ELR (cell line): ENCODE measurements around the gene SLC27A5.

ENCODE experiments used
- DNase-seq: peaks from one replicate; pipeline ENCODE4 v3.0.0-alpha.2; 2015; ENCODE audit warnings: low read depth

SLC27A5 gene

DNA sequence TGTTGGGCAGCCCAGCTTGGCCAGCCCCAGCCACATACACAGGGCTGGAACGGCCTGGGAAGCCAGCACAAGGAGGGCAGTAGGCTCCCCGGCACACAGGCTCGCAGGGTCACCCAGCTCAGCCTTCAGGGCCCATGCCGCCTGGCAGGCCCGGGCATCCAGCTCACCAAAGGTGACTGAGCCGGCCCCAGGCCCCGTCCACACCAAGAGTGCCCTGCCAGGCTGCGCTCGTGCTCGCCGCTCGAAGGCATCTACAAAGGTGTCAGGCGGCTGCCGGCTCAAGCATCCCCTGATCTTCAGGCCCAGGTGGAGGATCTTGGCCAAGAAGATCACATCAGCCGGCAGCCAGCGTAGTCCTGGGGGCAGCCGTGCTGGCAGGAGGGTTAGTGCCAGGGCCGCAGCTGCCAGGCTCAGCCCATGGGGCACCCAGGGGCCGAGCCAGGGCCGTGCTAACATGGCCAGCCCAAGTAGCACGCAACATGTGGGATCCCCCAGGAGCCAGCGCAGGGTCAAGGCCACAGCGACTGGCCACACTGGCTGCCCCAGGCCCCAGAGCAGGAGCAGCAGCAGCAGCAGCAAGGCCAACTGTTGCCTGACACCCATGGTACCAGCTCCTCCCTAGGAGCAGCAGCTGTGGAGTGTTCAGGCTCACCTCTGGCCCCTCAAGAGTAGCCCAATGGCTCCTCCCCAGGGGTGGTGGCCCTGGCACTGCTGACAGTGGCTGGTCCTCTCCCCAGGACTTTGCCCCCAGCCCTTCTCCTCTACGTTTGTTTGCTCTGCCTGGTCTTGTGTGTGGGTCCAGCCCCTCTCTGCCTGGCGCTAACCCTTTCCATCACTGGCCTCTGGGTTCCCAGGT lies at the start of gene SLC27A5:
TSS of gene SLC27A5 (minus strand) at position 640 of the 856 bp plus-strand sequence. CDS start at position 603, 37 bp downstream.
- no peak for DNase-seq

DNA sequence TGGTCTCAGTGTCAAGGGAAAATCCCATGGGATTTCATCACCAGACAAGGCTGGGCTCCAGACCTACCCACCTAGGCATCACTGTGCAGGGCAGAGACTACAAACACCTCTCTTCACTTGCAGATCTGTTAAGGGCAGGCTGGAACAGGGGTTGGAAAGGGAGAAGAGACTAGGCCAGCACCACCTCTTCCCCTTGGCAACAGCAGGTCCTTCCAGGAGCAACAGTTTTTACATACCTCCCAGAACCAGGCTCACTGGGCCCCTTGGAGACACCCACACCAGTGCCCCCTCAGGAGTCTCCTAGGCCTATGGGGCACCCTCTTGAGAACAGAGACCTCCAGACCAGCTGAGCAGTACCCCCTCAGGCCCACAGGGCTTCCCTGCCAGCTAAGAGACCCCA lies 49.1 kb upstream of the SLC27A5 start:
- no peak for DNase-seq

DNA sequence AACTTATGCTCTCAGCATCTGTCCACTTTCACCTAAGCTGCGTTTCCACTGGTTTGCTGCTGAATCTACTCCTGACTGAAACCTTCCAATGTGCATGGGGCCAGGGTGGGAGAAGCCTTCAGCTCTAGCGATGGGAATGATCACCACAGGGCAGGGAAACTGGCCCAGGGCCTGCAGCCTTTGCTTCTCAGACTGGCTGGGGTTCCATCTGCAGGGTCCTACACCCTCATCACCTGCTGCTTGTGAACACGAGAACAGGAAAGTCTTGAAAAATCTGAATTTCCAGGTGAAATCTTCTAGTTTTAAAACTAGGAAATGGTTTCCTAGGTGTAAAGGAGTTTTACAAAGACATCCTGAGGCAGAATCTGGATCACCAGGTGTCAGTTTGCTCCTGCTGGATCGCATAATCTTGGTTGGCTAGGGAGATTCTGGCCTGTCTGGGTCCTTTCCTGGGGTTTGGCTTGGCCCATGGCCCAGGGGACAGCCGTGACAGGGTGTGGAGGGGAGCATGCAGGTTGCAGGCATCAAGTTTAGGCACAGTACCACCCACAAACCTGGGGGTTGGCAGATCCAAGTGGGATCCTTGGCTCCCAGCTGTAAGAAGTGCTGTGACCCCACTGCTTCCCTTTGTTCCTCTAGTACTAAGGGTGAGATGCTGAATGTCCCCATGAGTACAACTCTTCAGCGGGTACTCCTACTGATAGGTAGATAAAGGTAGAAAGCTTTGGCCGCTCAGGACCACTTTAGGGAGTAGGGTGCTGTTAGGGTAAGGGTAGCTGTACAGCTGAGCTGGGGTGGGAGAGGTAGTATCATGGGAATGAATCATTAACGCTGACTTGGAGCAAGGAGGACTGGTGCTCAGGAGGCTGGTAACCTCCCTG lies 48.5 kb upstream of the SLC27A5 start:
- DNase-seq, result no peak

GRCh38 chr19:58559275-58560006 lies 47.6 kb upstream of the SLC27A5 start:
- DNase-seq, result peak; percentile 89

DNA sequence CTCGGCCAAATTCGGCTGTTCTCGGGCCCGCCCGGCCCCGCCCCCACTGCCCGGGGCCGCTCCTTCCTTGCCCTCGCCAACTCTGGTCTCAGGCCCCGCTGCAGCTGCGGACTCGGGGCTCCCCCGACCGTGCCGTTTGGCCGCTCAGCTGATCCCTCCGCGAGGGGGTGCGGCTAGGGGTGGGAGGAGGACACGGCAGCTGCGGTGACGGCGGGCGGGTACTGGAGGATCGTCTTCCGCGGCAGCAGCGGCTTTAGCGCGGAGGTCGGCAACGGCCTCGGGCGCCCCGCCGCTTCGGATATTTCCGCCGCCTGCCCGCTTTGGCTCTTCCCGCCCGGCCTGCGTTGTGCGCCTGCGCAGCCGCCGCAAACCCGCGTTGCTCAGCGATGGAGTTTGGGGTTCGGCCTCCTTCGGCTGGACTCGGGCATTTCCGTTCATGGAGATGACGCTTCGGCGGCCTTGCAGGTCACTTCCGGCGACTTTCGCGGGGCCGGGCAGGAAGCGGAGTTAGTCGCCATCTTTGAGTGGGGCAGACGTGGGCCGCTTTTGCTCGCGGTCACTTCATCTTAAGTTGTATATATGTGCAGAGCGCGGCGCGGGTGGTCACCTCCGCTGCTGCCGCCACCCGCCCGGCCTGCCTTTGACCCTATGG lies 47.0 kb upstream of the SLC27A5 start:
- DNase-seq, result peak; percentile 97

DNA sequence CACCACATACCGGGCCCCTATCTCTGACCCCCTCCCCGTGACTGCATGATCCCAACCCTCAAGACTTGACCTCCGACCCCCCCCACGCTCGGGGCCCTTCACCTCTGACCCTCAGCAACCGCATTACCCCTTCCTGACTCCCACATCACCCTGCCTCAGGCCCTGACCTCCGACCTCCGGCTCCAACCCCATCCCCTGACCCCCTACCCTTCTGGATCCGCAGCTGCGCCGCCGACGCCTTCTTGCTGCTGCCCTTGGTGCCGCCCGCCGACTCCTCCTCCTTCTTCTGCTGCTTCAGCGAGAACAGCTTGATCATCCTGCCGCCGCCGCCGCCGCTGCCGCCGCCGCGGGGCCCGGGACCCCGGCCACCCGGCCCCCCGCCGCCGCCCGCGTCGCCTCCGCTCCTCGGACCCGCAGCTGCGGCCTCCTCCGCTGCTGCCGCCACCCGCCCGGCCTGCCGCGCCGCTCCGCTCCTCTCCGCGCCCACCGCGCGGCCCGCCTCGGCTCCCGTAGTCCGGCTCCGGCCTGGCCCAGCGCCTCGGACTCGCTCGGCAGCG lies 46.4 kb upstream of the SLC27A5 start, which contains the start of gene UBE2M:
TSS of gene UBE2M (minus strand) at position 546 of the 557 bp plus-strand sequence. CDS start at position 316, 230 bp downstream.
- peak; percentile 46 for DNase-seq

- DNase-seq, result no peak
Observed at GRCh38 chr19:58557221-58558065, 45.7 kb upstream of the SLC27A5 start.

GRCh38 chr19:58556622-58557220 lies 44.9 kb upstream of the SLC27A5 start:
- DNase-seq, result no peak

- no peak for DNase-seq
Observed at GRCh38 chr19:58555920-58556621, 44.3 kb upstream of the SLC27A5 start.

DNA sequence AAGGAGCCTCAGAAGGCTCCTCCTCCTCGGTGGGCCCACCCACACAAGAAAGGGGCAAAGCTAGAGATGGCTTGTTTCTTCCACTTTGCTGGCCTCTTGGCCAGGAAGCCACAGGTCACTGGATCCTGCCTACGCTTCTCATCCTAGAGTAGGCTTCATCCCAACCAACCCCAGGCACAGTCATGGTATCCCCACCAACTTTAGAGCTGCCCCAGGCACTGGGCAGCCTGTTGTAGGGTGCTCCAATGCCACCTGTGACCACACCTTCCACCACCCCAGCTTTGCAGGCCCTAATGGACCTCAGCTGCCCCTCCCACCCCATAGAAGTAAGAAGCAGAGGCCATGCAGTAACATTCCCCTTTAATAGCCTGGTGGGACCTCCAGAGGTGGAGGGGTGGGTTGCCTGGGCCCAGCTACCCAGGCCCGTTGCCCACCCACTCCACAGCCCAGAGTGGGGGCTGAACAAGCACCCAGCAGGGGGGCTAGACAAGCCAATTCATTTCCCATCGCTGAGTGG lies 43.6 kb upstream of the SLC27A5 start:
- no peak for DNase-seq

DNA sequence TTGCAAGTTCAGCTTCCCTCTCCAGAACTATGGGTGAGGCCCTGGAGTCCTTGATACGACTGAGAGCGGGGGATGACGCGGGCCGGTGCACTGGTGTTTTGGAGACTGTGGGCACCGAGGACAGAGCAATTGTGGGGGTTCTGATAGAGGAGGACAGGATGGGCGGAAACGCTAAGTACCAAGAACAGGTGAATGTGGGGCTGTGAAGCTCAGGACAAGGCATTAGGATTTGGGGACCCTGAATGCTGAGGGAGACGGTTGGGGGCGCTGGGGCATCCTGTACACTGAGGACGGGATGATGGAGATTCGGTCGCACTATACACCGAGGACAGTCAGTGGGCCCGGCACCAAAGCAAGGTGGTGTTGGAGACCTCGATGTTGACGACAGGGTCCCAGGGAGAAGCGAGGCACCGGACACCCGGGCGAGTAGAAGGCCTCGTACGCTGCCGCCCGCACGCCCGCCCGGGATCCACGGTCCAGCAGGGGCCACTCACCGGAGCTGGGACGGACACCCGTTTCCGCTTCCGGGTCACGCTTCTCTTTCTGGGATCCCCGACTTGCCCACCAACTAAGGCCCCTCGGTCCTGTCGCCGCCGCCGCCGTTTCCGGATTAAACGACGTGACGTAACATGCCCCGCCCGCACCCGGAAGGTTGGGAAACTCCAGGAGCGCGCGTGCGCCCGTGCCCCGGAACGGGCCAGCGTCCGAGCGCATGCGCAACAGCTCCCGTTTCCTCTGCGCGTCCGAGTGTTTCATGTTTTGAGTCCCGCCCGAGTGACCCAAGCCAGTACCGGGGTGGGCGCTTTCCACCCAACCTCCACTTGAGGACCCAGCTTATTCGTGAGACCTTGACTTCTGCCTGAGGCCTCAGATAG lies 42.9 kb upstream of the SLC27A5 start, which contains the start of gene CHMP2A:
TSS of gene CHMP2A (minus strand) at position 612 of the 875 bp plus-strand sequence. CDS start 893 bp downstream, outside the sequence.
- peak; percentile 94 for DNase-seq

DNA sequence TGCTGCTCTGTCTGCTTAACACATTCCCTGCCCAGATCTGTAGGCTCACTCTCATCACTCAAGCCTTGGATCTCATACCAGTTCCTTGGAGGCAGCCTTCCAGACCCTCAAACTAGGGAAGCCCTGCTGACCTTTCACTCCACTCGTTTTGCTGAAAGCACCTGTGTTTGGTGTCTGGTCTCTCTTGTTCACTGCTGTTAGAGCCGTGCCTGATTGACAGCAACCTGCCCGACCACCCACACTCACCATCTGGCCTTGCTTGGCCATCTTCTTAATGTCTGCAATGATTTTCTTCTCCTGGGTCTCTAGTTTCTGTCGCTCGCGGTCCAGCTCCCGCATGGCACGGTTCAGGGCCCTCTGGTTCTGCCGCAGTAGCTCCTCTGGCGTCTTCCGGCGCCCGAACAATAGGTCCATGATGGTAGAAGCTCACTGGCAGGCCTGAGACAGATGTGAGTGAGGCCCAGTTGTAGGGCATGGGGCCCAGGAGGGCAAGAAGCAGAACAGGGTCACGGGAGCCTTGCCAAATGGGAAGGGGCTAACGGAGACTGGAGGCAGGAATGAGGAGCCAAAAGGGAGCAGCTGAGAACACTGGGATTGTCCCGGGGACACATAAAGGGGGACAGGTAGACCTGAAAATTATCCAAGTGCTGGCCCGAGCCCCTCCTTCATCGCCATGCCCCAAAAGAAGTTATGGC lies 42.2 kb upstream of the SLC27A5 start:
- no peak for DNase-seq

GRCh38 chr19:58552655-58553054 lies 40.9 kb upstream of the SLC27A5 start:
- no peak for DNase-seq

- no peak for DNase-seq
Observed at GRCh38 chr19:58551577-58552471, 40.0 kb upstream of the SLC27A5 start.

- no peak for DNase-seq
Observed at GRCh38 chr19:58551123-58551497, 39.3 kb upstream of the SLC27A5 start.
